ENCODE measurements around the gene SORCS1. TPM values are rescaled to one million over a fixed set of nuclear protein-coding genes. Genes with fewer than 3 reads are reported as not detected.

Gene SORCS1
- total RNA-seq, 1 experiment from 2014 or later, result not detected

DNA sequence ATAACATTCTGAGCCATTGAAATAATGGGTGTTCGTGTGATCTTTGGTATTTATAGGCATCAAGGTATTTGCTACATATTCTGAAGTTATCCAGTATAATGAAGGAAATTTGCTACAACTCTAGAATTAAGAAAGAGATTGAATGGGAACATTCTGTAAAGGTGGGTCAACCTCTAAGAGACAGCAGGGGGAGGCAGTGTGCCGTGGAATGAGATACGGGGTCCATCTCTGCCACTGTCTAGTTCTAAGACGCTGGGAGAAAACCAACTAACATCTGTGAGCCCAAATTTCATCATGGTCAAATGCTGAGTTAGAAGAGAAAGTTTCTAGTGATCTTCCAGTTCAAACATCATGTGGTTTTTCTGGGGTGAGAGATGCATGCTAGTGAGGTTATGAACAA lies 368.9 kb downstream of the SORCS1 start:
- CTCF ChIA-PET, result no interaction called here
- no TSS peak for BruUV-seq (replicated peaks)
- H3K4me3 ChIP-seq (replicated peaks in 1 of 2; ENCODE audit: low read depth in 1 of 2, low read length in 2 of 2), result no peak overlapping the region
- POLR2A ChIA-PET, result no interaction called here
- H3K9me3 ChIP-seq (ENCODE audit: control insufficient read depth in 1 of 2, insufficient read depth in 1 of 2, low read depth in 1 of 2, low read length in 2 of 2), result peaks cover 19 to 34% of the 10 kb centered on the region in 2 experiments; a peak in 2 of 4 replicates
- ATAC-seq (no peak), DNase-seq (ENCODE audit: low read depth, low spot score) (no peak)
- no peaks in the 10 kb centered on the region for H3K27me3 ChIP-seq (ENCODE audit: insufficient read depth, low read length)
- no peak overlapping the region for H2AFZ ChIP-seq (ENCODE audit: low read depth, low read length, poor library complexity, severe bottlenecking)
- no peaks in the 10 kb centered on the region for H3K4me1 ChIP-seq (ENCODE audit: control insufficient read depth in 1 of 2, insufficient read depth in 2 of 2, low read length in 2 of 2)
- H3K27ac ChIP-seq (ENCODE audit: low read depth, low read length), result no peak overlapping the region
- no peak overlapping the region for H3K9ac ChIP-seq (ENCODE audit: low read length)
- no peaks in the 10 kb centered on the region for H3K36me3 ChIP-seq (ENCODE audit: control insufficient read depth in 1 of 2, insufficient read depth in 2 of 2, low read length in 2 of 2)
- no peak overlapping the region for H3K4me2 ChIP-seq (ENCODE audit: low read length)
- H3K9me2 ChIP-seq (ENCODE audit: insufficient read depth), result no peaks in the 10 kb centered on the region
- no peak for TF ChIP-seq ELF1 (IDR thresholded peaks at IDR 0.05; ENCODE audit: borderline replicate concordance, low read depth)
- TF ChIP-seq, protein P1, sequence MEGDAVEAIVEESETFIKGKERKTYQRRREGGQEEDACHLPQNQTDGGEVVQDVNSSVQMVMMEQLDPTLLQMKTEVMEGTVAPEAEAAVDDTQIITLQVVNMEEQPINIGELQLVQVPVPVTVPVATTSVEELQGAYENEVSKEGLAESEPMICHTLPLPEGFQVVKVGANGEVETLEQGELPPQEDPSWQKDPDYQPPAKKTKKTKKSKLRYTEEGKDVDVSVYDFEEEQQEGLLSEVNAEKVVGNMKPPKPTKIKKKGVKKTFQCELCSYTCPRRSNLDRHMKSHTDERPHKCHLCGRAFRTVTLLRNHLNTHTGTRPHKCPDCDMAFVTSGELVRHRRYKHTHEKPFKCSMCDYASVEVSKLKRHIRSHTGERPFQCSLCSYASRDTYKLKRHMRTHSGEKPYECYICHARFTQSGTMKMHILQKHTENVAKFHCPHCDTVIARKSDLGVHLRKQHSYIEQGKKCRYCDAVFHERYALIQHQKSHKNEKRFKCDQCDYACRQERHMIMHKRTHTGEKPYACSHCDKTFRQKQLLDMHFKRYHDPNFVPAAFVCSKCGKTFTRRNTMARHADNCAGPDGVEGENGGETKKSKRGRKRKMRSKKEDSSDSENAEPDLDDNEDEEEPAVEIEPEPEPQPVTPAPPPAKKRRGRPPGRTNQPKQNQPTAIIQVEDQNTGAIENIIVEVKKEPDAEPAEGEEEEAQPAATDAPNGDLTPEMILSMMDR (IDR thresholded peaks at IDR 0.05 in 2 of 3, conservative IDR thresholded peaks at IDR 0.05 in 1 of 3; ENCODE audit: borderline replicate concordance in 1 of 3, insufficient read depth in 1 of 3, low read depth in 2 of 3, low read length in 2 of 3), result no peak; a peak in 1 of 6 replicates
- TF ChIP-seq, protein P2, sequence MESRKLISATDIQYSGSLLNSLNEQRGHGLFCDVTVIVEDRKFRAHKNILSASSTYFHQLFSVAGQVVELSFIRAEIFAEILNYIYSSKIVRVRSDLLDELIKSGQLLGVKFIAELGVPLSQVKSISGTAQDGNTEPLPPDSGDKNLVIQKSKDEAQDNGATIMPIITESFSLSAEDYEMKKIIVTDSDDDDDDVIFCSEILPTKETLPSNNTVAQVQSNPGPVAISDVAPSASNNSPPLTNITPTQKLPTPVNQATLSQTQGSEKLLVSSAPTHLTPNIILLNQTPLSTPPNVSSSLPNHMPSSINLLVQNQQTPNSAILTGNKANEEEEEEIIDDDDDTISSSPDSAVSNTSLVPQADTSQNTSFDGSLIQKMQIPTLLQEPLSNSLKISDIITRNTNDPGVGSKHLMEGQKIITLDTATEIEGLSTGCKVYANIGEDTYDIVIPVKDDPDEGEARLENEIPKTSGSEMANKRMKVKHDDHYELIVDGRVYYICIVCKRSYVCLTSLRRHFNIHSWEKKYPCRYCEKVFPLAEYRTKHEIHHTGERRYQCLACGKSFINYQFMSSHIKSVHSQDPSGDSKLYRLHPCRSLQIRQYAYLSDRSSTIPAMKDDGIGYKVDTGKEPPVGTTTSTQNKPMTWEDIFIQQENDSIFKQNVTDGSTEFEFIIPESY (IDR thresholded peaks at IDR 0.05; ENCODE audit: extremely low read depth, insufficient replicate concordance, low read length), result no peak
- TF ChIP-seq, protein P3, sequence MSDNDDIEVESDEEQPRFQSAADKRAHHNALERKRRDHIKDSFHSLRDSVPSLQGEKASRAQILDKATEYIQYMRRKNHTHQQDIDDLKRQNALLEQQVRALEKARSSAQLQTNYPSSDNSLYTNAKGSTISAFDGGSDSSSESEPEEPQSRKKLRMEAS (IDR thresholded peaks at IDR 0.05), result no peak
- TF ChIP-seq YY1 (IDR thresholded peaks at IDR 0.05; ENCODE audit: extremely low read depth, insufficient replicate concordance, low read depth, low read length), result no peak
- TF ChIP-seq EZH2 (IDR thresholded peaks at IDR 0.05), result no peak
- no peak for TF ChIP-seq SRF (IDR thresholded peaks at IDR 0.05; ENCODE audit: low read depth)
- TF ChIP-seq POLR2A (IDR thresholded peaks at IDR 0.05; ENCODE audit: borderline replicate concordance, extremely low read depth, insufficient read depth, insufficient read length), result no peak
- TF ChIP-seq POLR2AphosphoS5 (IDR thresholded peaks at IDR 0.05; ENCODE audit: low read depth, low read length), result no peak
- no peak for TF ChIP-seq RAD21 (IDR thresholded peaks at IDR 0.05; ENCODE audit: low read depth)
- TF ChIP-seq TCF7L2 (IDR thresholded peaks at IDR 0.05; ENCODE audit: borderline replicate concordance, extremely low read depth, insufficient read depth, insufficient read length), result no peak
- TF ChIP-seq, protein P4, sequence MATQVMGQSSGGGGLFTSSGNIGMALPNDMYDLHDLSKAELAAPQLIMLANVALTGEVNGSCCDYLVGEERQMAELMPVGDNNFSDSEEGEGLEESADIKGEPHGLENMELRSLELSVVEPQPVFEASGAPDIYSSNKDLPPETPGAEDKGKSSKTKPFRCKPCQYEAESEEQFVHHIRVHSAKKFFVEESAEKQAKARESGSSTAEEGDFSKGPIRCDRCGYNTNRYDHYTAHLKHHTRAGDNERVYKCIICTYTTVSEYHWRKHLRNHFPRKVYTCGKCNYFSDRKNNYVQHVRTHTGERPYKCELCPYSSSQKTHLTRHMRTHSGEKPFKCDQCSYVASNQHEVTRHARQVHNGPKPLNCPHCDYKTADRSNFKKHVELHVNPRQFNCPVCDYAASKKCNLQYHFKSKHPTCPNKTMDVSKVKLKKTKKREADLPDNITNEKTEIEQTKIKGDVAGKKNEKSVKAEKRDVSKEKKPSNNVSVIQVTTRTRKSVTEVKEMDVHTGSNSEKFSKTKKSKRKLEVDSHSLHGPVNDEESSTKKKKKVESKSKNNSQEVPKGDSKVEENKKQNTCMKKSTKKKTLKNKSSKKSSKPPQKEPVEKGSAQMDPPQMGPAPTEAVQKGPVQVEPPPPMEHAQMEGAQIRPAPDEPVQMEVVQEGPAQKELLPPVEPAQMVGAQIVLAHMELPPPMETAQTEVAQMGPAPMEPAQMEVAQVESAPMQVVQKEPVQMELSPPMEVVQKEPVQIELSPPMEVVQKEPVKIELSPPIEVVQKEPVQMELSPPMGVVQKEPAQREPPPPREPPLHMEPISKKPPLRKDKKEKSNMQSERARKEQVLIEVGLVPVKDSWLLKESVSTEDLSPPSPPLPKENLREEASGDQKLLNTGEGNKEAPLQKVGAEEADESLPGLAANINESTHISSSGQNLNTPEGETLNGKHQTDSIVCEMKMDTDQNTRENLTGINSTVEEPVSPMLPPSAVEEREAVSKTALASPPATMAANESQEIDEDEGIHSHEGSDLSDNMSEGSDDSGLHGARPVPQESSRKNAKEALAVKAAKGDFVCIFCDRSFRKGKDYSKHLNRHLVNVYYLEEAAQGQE (IDR thresholded peaks at IDR 0.05; ENCODE audit: low read depth), result no peak
- no peak for TF ChIP-seq EGR1 (IDR thresholded peaks at IDR 0.05; ENCODE audit: low read depth)
- no peak for TF ChIP-seq JUND (IDR thresholded peaks at IDR 0.05)
- intact Hi-C loops (cut with micrococcal nuclease), result no loop called here
- RAD21 ChIA-PET (ENCODE audit: low non-redundant PET in 1 of 2, low total read pairs in 2 of 2, uncharacterized antibody in 2 of 2, unreplicated experiment in 2 of 2), result no interaction called here
- no peaks in the 10 kb centered on the region for H4K20me1 ChIP-seq (ENCODE audit: insufficient read depth)
- H3K79me2 ChIP-seq (ENCODE audit: insufficient read depth, low read length), result no peaks in the 10 kb centered on the region

Data from HCT116 (cell line).